ENCODE data around the gene MISP3.

The MISP3 gene

DNA sequence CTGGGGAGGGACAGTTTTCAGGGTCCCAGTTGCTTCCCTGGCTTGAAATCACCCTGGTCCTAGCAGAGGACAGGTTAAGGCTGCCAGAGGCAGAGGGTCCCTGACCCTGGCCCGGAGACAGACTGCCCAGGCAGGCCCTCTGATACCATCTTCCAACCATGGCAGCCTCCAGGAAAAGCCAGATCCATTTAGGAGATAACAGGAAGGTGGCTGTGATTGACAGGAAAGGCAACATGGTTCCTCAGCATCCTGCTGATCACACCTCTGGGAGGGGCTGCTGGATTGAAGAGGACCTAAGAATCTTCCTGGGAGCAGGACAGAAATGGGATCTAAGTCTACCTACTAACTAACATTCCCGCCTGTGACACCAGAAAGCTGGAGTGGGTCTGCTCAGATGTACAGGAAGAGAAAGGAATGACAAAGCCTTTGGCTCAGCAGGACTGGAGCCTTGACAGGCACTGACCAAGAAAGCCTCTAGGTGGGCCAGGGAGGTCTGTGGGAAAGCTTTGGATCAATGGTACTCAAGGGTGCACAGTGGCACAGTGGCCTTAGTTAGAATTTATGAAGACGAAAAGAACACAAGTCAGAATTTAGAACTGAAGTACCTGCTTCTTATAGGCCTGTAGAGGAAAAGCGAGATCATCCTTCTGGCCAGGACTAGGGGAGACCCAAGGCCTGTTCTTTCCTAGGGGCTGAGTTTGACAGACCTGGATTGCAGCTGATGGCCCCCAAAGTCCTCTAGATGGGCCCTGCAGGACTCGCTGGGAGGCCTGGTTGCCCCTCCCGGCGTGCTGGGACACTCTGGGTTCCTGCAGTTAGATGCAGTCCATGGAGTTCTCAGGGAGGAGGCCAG, 47.3 kb downstream of the MISP3 start:
- DNase-seq (ENCODE audit: low read depth in 1 of 2, low spot score in 1 of 2) = no peak

DNA sequence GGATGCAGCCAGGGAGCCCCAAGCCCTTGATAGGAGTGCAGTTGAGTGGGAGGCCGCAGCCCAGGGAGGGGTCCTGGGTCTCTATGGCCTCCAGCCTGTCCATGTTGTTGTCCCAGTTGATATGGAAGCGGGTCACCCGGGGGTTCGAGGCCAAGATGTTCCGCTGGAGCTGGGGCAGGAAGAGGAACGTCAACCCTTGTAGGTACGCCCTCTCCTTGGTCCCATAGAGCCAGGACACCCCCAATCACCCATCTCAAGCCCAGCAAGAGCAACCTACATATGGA, 47.9 kb downstream of the MISP3 start:
- DNase-seq (ENCODE audit: low read depth in 1 of 2, low spot score in 1 of 2) = no peak

DNA sequence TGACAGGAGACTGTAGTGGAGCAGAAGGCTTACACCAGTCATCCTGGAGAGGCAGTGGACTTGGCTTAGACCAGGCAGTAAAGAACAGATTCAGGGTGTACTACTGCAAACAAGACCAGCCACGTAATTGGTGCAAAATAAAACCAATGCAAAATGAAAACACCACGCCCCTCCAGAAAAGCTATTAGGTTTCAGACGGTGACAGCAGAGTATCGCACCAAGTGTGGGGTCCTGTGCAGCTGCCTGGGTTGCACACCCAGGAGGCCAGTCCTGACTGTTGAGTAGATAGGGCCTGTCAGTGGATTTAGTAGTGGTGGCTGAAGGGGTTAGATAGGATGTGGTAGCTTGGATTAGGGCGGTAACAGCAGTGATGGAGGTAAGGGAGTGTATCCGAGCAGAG, 50.3 kb downstream of the MISP3 start:
- DNase-seq (ENCODE audit: low read depth in 1 of 2, low spot score in 1 of 2) = no peak

Data from stimulated activated CD4-positive, alpha-beta T cell treated with anti-CD3 and anti-CD28 coated beads, Interleukin-15, amount 100 ng/mL, for 1 hour (primary cell).